GM21717 (cell line): ENCODE data around the gene FBXO33.
A peak's percentile ranks its signal among the peaks of the same experiment; 100 is the strongest.

Source experiments
- ATAC-seq: cut with Tn5 transposase; IDR thresholded peaks from one replicate; pipeline ENCODE4 v1.9.1; 2021; ENCODE audit warnings: mild to moderate bottlenecking, moderate library complexity; ENCODE audit not compliant: unreplicated experiment

Gene FBXO33

DNA sequence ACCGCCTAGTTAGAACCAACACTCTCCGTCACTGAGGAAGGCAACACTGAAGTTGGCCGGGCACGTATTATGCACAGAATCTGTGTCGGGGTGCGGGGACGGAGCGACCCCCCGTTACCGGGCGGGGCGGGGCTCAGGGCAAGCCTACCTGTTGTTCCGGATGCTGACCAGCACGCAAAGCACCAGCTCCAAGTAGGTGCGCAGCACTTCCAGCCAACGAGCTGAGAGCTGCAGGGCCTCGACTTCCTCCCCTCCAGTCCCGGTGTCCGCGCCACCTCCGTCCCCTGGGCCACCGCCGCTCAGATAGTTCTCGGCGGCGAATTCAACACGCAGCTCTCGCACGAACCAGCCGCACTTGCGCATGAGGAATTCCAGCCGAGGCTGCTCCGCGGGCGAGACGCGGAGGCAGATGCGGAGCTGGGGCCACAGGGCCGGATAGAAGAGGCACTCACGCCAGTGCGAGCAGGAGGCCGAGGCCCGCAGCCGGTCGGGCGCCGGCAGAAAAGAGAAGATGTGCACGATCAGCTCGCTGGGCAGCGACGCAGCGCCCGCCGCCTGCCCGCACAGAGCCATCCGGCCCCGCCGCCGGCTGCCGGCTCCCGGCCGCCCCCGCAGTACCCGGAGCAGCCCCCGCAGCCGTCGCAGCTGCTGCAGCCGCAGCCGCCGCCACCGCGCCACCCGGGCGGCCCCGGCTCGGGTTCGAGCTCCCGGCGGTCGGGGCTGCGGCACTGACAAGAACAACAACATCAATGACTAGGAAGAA, 636 bp downstream of the FBXO33 start:
- ATAC-seq = peak; percentile 27

DNA sequence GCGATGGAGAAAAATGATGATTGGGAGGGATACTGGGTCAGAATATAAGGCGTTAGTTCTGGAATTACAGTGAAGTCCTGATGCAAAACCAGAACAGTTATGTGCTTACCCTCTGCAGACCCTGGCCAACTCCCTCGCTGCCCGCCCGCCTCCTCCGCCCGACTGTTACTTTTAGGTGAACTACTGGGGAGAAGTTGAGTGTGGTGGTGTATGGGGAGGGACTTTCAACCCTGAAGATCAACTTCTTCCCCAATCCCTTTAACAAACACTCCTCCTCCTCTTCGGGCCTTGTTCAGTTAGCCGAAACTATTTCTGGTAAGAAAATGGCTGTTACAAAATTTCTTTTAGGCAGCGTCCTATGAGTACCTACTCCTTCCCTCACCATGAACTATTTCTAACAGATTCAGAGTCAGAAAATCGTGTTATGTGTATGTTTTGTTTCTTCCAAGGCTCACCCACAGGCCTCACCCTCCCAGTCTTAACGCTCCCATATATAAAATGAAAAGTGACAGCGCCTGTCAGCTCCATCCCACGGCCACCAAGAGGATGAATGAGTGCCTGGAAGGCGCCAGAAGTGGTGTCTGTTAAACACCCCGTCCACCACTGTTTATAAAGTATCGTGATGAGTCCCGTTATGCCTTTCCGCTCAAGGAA, 1.3 kb downstream of the FBXO33 start:
- peak; percentile 1 for ATAC-seq

DNA sequence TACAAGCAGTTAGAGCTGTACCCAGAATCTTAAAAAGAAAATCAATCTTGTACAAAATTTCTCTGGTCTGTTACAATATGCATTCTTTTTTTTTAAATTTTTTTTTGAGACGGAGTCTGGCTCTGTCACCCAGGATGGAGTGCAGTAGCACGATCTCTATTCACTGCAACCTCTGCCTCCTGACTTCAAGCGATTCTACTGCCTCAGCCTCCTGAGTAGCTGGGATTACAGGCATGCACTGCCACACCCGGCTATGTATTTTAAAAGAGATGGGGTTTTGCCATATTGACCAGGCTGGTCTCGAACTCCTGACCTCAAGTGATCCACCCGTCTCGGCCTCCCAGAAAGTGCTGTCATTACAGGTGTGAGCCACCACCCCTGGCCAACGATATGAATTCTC, 4.1 kb downstream of the FBXO33 start:
- ATAC-seq = no peak

DNA sequence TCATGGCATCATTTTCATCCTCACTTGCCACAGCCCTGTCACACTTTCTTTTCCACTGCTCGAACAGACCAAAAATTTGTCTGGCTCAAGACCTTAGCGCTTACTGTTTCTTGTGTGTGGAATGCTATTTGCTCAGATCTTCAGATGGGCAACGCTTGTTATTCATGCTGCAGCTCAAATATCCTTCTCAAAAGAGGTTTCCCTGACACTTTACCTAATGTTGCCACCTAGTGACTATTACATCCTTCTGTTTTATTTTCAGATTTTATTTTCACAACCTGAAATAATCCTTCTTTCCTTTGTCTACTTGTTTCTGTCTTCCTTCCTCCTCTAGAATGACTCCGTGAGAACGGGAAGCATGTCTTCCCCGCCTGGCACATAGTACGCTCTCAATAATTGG, 5.6 kb downstream of the FBXO33 start:
- no peak for ATAC-seq

DNA sequence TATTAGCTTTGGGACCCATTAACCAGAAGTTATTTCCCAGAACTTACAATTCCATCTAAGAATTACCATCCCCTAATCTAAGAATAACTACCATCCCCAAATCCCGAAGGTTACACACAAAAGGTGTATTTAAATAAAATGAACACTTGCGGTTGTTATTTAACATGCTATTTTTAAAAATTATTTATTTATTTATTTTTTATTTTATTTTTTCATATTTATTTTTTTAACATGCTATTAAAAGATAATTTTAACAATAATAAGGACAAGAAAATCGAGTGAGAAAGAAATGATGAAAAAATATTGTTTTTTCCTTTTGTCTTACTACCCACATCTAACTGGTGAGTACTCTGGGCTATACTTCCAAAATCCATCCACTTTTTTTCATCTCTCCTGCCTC, 6.3 kb downstream of the FBXO33 start:
- no peak for ATAC-seq

DNA sequence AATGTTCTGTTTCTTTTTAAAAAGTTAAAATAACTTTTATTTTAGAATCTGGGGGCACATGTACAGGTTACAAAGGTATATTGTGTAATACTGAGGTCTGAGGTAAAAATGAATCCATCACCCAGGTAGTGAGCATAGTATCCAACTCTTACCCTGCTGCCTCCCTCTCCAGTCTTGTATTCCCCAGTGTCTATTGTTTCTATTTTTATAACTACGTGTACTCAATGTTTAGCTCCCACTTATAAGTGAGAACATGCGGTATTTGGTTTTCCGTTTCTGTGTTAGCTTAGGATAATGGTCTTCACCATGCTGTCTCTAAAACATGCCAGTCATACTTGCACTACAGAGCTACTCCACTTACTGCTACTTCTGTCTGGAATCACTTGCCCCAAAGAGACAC, 8.4 kb downstream of the FBXO33 start:
- no peak for ATAC-seq

DNA sequence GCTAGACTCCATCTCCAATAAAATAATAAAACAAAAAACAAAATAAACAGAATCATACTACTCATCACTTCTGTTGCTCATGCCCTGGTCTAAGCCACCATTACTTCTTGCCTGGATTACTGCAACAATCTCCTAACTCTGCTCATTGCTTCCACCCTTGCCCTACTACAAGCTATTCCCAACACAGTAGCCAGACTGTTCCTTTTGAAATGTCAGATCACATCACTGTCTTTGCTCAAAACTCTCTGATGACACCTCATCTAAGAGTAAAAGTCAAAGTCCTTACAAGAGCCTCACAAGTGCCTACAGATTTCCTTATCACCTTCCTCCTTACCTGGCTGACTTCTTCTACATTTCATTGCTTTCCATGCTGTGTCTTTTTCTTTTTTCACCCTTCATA, 10.0 kb downstream of the FBXO33 start:
- ATAC-seq = no peak

DNA sequence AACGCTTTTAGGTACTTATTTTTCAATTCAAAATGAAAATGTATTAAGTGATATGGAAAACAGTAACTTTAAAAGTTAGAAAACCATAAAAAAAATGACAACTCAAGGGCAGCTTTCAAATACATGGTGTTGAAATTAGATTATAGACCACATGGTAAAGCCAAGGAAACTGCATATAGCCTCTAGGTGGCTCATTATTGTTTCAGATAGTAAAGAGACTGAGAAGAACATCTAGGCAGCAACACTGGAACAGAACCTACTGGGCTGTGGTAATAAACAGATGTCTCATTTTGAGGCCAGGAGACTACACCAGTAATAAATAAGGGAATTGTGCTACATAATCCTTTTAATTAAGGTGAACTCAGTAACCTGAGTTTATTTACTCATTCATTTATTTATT, 13.0 kb downstream of the FBXO33 start:
- no peak for ATAC-seq

DNA sequence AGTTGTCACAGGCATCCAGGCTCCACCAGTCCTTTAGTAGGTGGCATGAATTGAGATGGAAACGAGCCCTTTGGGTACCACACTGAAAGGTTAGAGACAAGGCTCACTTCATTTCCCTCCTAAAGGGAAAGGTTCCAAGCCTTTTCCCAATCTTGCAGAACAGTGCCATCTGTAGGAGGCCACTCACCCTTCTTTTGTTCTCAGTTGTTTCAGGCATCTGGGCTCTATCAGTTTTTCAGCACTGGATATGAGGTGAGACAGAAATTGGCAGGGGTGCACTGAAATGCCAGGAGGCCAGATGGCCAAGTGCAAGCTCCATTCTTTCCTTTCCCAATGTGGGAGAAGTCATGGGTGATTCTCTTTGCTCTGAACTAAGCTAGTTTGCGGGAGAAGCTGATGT, 15.2 kb downstream of the FBXO33 start:
- no peak for ATAC-seq

DNA sequence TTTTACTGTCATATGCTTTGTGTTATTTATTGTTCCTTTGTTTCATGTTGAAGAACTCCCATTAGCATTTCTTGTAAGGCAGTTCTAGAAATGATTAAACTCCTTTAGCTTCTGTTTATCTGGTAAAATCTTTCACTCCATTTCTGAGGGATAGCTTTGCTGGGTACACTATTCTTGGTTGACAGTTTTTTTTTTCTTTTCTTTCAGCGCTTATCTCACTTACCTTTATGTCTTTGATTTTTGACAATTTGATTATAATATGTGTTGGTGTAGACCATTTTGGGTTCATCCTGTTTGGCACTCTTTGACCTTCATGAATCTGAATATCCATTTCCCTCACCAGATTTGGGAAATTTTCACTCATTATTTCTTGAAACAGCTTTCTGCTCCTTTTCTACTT, 16.2 kb downstream of the FBXO33 start:
- ATAC-seq = no peak

DNA sequence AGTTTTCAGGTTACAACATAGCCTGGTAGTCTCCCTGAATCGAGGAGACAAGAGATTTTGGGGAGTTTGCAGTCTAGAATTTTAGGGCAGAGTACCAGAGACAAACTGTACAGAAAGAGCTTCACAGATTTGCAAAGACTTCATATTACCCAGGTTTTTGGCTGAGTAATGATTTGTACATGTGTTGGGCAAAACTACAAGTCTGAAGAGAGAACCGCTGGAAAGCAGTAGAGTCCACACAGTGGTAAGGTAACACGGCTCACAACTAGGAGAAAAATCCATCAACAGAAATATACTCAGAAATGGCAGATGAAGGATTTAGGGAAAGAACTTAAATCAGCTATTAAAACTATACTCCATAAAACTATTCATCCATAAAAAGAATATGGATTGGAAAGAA, 25.7 kb downstream of the FBXO33 start:
- no peak for ATAC-seq

DNA sequence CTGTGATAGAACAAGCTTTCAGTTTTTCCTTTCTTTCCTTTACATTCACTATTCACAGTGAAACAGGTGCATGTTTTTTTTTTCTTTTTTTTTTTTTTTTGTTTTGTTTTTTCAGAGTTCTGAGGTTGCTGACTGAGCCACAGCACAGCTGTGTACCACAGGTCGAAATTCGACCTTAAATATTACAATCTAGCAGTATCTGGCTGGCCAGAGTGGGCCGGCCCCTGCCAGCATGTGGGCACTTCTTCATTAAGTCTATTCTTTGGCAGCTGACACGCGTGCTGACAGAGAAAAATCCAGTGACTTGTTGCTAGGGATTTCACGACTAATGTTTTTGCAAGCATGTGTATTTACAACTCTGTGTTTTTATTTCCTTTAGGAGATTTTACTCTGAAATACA, 33.9 kb downstream of the FBXO33 start:
- no peak for ATAC-seq

DNA sequence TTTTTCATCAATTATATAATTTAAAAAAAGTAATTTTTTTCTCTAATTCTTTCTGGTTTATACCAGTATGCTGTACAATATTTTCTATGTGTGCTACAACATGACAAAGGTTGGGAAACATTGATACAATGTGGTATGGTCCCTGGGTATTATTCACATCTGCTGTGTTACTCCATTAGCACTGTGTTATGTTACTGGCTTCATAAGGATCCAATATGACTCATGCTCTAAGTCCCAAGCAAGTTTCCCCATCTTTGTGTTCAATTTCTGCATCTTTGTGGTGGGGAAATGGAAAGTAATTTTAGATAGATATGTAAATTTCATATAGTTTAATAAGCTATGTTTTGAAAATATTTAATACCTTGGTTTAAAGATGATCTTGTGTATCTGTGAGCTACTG, 35.8 kb downstream of the FBXO33 start:
- no peak for ATAC-seq

DNA sequence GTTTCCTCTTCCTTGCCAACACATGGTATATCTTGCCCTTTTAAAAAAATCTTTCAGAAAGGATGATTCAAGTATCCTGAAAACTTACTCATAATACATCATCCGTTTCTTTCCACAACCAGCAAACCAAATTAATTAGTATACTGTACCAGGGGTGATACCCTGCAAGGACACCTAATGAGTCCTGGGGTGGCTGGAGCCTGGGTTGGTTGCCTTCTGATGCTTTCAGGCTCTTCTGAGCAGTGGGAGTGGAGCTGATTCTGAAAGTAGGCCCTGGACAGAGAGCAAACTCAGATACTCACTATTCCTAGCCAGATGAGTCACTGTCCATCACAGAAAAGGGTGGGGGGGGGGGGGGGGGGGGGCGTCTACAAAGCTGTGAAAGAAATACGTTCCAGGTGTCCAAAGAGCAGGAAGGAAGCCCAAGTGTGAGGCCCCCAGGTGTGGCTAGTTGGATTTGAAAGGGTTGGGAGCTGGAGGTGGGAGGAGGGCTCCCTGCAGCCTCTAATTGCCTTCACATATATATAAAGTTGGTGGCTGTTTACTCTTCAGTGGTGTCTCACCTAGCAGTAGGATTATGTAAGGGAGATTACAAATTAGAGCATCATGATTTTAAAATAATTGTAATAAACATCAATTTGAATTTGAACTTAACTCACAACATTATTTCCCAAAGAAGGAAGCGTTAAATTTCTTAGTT, 36.5 kb downstream of the FBXO33 start:
- ATAC-seq = no peak

DNA sequence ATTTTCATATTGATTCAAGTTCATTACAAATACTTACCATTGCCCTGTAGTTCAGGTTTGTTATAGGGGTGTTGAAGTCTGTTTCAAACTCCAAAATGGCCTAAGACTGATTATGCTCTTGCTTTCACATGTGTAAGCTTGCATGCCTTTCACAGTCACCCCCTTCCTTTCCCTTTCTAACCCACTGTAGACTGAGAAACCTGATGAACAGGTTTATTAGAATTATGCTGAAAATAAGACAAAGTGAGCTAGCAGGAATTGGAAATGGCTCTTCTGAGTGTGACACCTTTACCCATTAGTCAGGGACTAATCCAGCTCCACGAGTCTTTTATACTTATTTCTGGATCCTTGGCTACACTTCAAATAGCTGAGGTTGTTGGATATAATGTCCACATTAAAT, 38.9 kb downstream of the FBXO33 start:
- no peak for ATAC-seq

DNA sequence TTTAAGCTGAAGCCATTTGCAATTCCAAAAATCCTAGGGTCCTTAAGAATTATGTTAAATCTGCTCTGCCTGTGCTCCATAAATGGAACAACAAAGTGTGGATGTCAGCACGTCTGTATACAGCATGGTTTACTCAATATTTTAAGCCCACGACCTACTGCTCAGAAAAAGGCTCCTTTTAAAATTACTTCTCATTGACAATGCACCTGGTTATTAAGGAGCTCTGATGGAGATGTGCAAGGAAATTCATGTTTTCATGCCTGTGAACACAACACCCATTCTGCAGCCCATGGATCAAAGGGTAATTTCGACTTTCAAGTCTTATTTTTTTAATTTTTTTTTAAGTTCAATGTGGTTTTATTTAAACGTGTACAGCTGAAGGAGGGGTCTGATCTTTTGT, 48.1 kb downstream of the FBXO33 start:
- no peak for ATAC-seq

DNA sequence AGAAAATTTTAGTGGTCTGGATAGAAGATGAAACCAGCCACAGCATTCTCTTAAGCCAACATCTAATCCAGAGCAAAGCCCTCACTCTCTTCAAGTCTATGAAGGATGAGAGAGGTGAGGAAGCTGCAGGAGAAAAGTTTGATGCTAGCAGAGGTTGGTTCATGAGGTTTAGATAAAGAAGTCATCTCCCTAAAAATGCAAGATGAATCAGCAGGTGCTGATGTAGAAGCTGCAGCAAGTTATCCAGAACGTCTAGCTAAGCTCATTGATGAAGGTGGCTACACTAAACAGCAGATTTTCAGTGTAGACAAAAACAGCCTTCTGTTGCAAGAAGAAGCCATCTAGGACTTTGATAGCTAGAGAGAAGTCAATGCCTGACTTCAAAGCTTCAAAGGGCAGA, 48.5 kb downstream of the FBXO33 start:
- ATAC-seq = no peak

DNA sequence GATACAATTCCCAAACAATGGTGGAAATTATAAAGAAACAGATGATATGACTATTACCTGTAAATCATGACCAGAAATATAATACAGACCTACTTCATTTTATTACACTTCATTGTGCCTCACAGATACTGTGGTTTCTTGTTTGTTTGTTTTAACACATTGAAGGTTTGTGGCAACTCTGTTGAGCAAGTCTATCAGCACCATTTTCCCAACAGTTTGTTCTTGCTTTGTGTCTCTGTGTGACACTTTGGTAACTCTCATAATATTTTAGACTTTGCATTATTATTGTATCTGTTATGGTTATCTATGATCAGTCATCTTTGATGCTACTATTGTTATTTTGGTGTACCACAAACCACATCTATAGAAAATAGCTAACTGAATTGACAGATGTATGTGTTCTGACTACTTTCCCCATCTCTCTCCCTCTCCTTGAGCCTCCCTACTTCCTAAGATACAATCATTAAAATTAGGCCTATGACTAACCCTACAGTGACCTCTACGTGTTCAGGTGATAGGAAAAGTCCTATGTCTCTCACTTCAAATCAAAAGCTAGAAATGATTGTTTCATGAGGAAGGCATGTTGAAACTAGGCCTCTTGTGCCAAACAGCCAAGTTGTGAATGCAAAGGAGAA, 49.1 kb downstream of the FBXO33 start:
- ATAC-seq = no peak

DNA sequence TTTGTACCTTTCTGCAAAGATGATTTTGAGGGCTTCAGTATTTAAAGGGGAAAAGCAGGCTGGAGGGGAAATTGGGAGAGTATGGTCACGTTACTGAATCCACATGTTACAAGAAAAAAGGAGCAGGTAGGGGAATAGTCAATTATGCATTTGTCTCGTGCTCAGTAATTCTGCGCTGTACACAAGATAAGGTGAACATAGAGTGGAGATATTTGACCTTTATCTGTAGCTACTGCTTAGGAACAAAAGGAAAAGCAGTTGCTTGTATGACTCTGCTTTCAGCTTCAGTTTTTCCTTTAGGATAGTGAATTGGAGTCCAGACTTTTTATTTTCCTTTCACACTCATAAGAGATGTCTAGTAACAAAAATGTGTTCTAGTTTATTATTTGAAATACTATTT, 49.8 kb downstream of the FBXO33 start:
- no peak for ATAC-seq

DNA sequence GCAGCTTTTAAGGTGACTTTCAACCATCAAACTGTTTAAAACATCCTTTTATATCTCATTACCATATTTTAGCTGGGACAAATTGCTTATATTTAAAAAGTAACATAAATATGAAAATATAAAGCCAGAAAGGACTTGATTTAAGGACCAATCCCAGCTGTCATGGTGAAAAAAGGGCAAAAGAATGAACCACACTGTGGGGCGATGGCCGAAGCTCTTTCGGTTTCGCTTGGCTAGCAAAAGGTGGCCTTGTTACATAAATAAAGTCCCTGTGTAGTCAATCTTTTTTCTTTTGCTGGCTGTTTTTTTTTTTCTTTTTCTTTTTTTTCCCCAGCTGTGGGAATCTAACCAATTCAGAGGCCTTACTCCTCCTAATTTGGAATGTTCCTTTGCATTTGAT, 50.9 kb downstream of the FBXO33 start:
- no peak for ATAC-seq

DNA sequence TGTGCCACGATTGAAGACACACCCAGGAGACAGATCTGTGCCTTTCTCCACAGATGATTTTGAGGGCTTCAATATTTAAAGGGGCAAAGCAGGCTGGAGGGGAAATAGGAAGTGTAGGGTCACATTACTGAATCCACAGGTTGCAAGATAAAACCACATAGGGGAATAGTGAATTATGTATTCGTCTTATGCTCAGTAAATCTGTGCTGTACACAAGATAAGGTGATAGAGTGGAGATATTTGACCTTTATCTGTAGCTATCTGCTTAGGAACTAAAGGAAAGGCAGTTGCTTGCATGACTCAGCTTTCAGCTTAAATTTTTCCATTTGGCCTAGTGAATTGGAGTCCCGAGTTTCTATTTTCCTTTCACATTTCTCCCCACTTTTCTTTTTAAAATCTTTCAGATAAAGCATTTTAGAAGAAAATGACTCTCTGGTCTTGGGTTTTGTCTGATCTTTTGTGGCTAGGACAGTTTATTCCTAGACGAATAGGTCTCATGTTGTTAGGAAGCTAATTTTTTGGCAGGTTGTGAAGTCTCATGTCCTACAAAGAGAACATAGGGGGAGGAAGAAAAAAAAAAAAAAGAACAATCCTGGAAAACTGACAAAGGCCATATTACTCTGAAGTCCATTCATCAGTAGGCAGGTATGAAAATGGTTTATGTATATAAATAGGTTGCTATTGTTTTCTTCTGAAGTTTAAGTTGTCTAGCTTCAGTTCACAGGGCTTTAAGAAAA, 55.4 kb downstream of the FBXO33 start:
- ATAC-seq = no peak
